ENCODE results near the gene IGF2.

GRCh38 chr11:2092956-2093412 is 46.2 kb downstream of the IGF2 start:
- TF ChIP-seq POLR2A (IDR thresholded peaks at IDR 0.05) = no peak
- TF ChIP-seq CTCF (IDR thresholded peaks at IDR 0.05) = no peak

Measured in esophagus squamous epithelium (tissue), 4 donors.